Endometrium (tissue), 2 donors: ENCODE results near the gene UFM1.
"Not testable (repeated sequence)": the region's sequence is repeated elsewhere in the genome, so short reads cannot be mapped to it uniquely, and the experiment has no call there.

Source experiments
- FAIRE-seq: peaks from 2 replicates; lab custom pipeline; 2012; peaks lifted over from hg19 to GRCh38; lab: Jason Lieb, UNC
- donor health status: control.
- donor health status: control.

Gene UFM1

GRCh38 chr13:38349390-38350113, at the start of gene UFM1:
UFM1 (plus strand) TSS chr13:38349851; CDS start chr13:38349920, 69 bp downstream.
- FAIRE-seq, result peak; percentile 90

GRCh38 chr13:38301236-38301635, 48.4 kb upstream of the UFM1 start:
- no peak for FAIRE-seq

- FAIRE-seq, result no peak
These were observed 45.8 kb upstream of the UFM1 start for GRCh38 chr13:38303816-38304320.

GRCh38 chr13:38308736-38309135, 40.9 kb upstream of the UFM1 start:
- no peak for FAIRE-seq

- no peak for FAIRE-seq
These were observed 40.3 kb upstream of the UFM1 start for GRCh38 chr13:38309397-38309796.

GRCh38 chr13:38311175-38311574, 38.5 kb upstream of the UFM1 start:
- not testable (repeated sequence) for FAIRE-seq

GRCh38 chr13:38316129-38316528, 33.5 kb upstream of the UFM1 start:
- FAIRE-seq, result no peak

GRCh38 chr13:38321654-38322053, 28.0 kb upstream of the UFM1 start:
- FAIRE-seq, result no peak

GRCh38 chr13:38325426-38325825, 24.2 kb upstream of the UFM1 start:
- FAIRE-seq, result no peak

- no peak for FAIRE-seq
These were observed 21.0 kb upstream of the UFM1 start for GRCh38 chr13:38328699-38329098.

GRCh38 chr13:38334845-38335244, 14.8 kb upstream of the UFM1 start:
- FAIRE-seq, result no peak

- FAIRE-seq, result no peak
These were observed 11.6 kb upstream of the UFM1 start for GRCh38 chr13:38338089-38338488.

GRCh38 chr13:38340624-38341023, 9.0 kb upstream of the UFM1 start:
- FAIRE-seq, result no peak

GRCh38 chr13:38341149-38341692, 8.4 kb upstream of the UFM1 start:
- FAIRE-seq, result no peak

GRCh38 chr13:38346764-38347163, 2.9 kb upstream of the UFM1 start:
- no peak for FAIRE-seq

- FAIRE-seq, result no peak
These were observed 726 bp upstream of the UFM1 start for GRCh38 chr13:38348861-38349389.

- FAIRE-seq, result no peak
These were observed 515 bp downstream of the UFM1 start for GRCh38 chr13:38350114-38350617.

GRCh38 chr13:38355595-38356119, 6.0 kb downstream of the UFM1 start:
- FAIRE-seq, result no peak

GRCh38 chr13:38358684-38359083, 9.0 kb downstream of the UFM1 start:
- no peak for FAIRE-seq

GRCh38 chr13:38361542-38362262, 12.1 kb downstream of the UFM1 start:
- no peak for FAIRE-seq

- no peak for FAIRE-seq
These were observed 13.6 kb downstream of the UFM1 start for GRCh38 chr13:38363219-38363618.

- not testable (repeated sequence) for FAIRE-seq
These were observed 14.1 kb downstream of the UFM1 start for GRCh38 chr13:38363746-38364145.
